ENCODE measurements around the gene FOXB1.

The FOXB1 gene

GRCh38 chr15:59999612-60000112 lies 4.4 kb upstream of the FOXB1 start:
- no peak for DNase-seq

- no peak for DNase-seq
Observed at GRCh38 chr15:60000113-60000823, 3.8 kb upstream of the FOXB1 start.

GRCh38 chr15:60000824-60001609 lies 3.1 kb upstream of the FOXB1 start:
- DNase-seq = no peak

GRCh38 chr15:60001610-60002527 lies 2.2 kb upstream of the FOXB1 start:
- no peak for DNase-seq

- no peak for DNase-seq
Observed at GRCh38 chr15:60002528-60003218, 1.4 kb upstream of the FOXB1 start.

GRCh38 chr15:60003243-60004008 lies 685 bp upstream of the FOXB1 start:
- DNase-seq = no peak

- no peak for DNase-seq
Observed at GRCh38 chr15:60004846-60005351, 788 bp downstream of the FOXB1 start.

- no peak for DNase-seq
Observed at GRCh38 chr15:60005352-60006202, 1.5 kb downstream of the FOXB1 start.

GRCh38 chr15:60006203-60006862 lies 2.2 kb downstream of the FOXB1 start:
- peak; percentile 60 to 77 for DNase-seq

GRCh38 chr15:60006873-60007272 lies 2.8 kb downstream of the FOXB1 start:
- no peak for DNase-seq

- DNase-seq = no peak
Observed at GRCh38 chr15:60009124-60009960, 5.2 kb downstream of the FOXB1 start.

- DNase-seq = no peak
Observed at GRCh38 chr15:60009980-60010732, 6.0 kb downstream of the FOXB1 start.

GRCh38 chr15:60010858-60011257 lies 6.7 kb downstream of the FOXB1 start:
- DNase-seq = no peak

GRCh38 chr15:60012695-60013094 lies 8.6 kb downstream of the FOXB1 start:
- no peak for DNase-seq

- no peak for DNase-seq
Observed at GRCh38 chr15:60017538-60018520, 13.7 kb downstream of the FOXB1 start.

- DNase-seq = no peak
Observed at GRCh38 chr15:60020736-60021135, 16.6 kb downstream of the FOXB1 start.

Data from stimulated activated CD4-positive, alpha-beta T cell treated with anti-CD3 and anti-CD28 coated beads, Interleukin-4, amount 100 ng/mL, for 4 hours (primary cell).